Endothelial cell of umbilical vein (primary cell): Measurements from ENCODE around the gene NME7. TPM values are rescaled to one million over a fixed set of nuclear protein-coding genes. Genes with fewer than 3 reads are reported as not detected.

Source experiments
- BruUV-seq: library from RNA; stranded (reverse); fragments of 400-500 nt; replicated peaks from 2 replicates; lab custom pipeline; 2021; lab: Mats Ljungman, UMichigan
- CTCF ChIA-PET: fragments of 300-600, 350-600 bp; sonication (Branson Sonifier 250); formaldehyde crosslinking; loops from one replicate; lab custom pipeline; 2021; ENCODE audit warnings: antibody characterized with exemption, inconsistent platforms; lab: Charles Lee
- POLR2A ChIA-PET: fragments of 300-600, 350-600 bp; sonication (Branson Sonifier 250); formaldehyde crosslinking; loops from one replicate; lab custom pipeline; 2021; ENCODE audit warnings: antibody characterized with exemption, inconsistent platforms; lab: Charles Lee
- DNase-seq: peaks from one replicate; pipeline ENCODE4 v3.0.0-alpha.2; 2011; ENCODE audit warnings: low read depth, low spot score
- FAIRE-seq: peaks from 2 replicates; lab custom pipeline; 2011; peaks lifted over from hg19 to GRCh38; lab: Jason Lieb, UNC
- H2AFZ ChIP-seq: 2 replicates; pipeline ENCODE4 v1.6.0; 2012; ENCODE audit warnings: low read depth, low read length, control low read depth, inconsistent platforms
- H3K27ac ChIP-seq: 2 replicates; pipeline ENCODE4 v1.5.1; 2011; ENCODE audit warnings: low read depth, mild to moderate bottlenecking, control low read depth, low read length, moderate library complexity; ENCODE audit not compliant: insufficient read depth
- H3K27me3 ChIP-seq, 2 experiments: 2 replicates each; pipeline versions ENCODE4 v1.6.0 to v1.6.1; 2011; ENCODE audit warnings: low read length in 2 of 2, mixed read lengths in 1 of 2; ENCODE audit not compliant: control insufficient read depth in 2 of 2, insufficient read depth in 2 of 2
- H3K36me3 ChIP-seq, 2 experiments: 2 replicates in 1 of 2; 3 replicates in 1 of 2; pipeline ENCODE4 v1.5.1; 2011; ENCODE audit warnings: low read length in 2 of 2, mild to moderate bottlenecking in 1 of 2, moderate library complexity in 1 of 2; ENCODE audit not compliant: control insufficient read depth in 2 of 2, insufficient read depth in 2 of 2; ENCODE audit errors: extremely low read depth in 1 of 2
- H3K4me1 ChIP-seq: 3 replicates; pipeline ENCODE4 v1.5.1; 2011; ENCODE audit warnings: mild to moderate bottlenecking, low read length; ENCODE audit not compliant: control insufficient read depth, insufficient read depth; ENCODE audit errors: extremely low read depth
- H3K4me2 ChIP-seq: 2 replicates; pipeline ENCODE4 v1.6.1; 2011; ENCODE audit warnings: low read length, control low read depth, mixed read lengths; ENCODE audit not compliant: insufficient read depth
- H3K4me3 ChIP-seq, 3 experiments: fragments of 200-600 bp in 1 of 3; sonication (generic), shearing (Covaris generic) in 1 of 3; replicated peaks in 1 of 3; 2 replicates each; pipeline ENCODE4 v1.5.1; 2011 to 2016; ENCODE audit warnings: control low read depth in 3 of 3, low read length in 3 of 3, mild to moderate bottlenecking in 2 of 3, inconsistent platforms in 1 of 3, low read depth in 1 of 3, moderate library complexity in 1 of 3; ENCODE audit not compliant: insufficient read depth in 1 of 3
- H3K79me2 ChIP-seq: 2 replicates; pipeline ENCODE4 v1.6.0; 2012; ENCODE audit warnings: low read length, inconsistent platforms; ENCODE audit not compliant: control insufficient read depth, insufficient read depth
- H3K9ac ChIP-seq: replicated peaks from 2 replicates; pipeline ENCODE3; 2011; ENCODE audit warnings: low read length, control low read depth; ENCODE audit not compliant: insufficient read depth; ENCODE audit errors: extremely low read depth
- H3K9me1 ChIP-seq: replicated peaks from 3 replicates; pipeline ENCODE4 v1.6.0; 2011; ENCODE audit warnings: mild to moderate bottlenecking, low read length; ENCODE audit not compliant: control insufficient read depth, insufficient read depth; ENCODE audit errors: extremely low read depth
- H3K9me3 ChIP-seq: replicated peaks from 2 replicates; pipeline ENCODE4 v1.5.1; 2012; ENCODE audit warnings: low read length, inconsistent platforms; ENCODE audit not compliant: control insufficient read depth, insufficient read depth
- H4K20me1 ChIP-seq: replicated peaks from 2 replicates; pipeline ENCODE3; 2011; ENCODE audit warnings: mild to moderate bottlenecking, low read length; ENCODE audit not compliant: control insufficient read depth, insufficient read depth; ENCODE audit errors: extremely low read depth
- FOS ChIP-seq: IDR thresholded peaks from 2 replicates; pipeline ENCODE4 v1.6.1; 2011; ENCODE audit warnings: mild to moderate bottlenecking, low read length, moderate library complexity, borderline replicate concordance; ENCODE audit not compliant: insufficient read depth
- GATA2 ChIP-seq: IDR thresholded peaks from 2 replicates; pipeline ENCODE4 v1.7.0; 2011; ENCODE audit warnings: low read depth, mild to moderate bottlenecking, moderate library complexity, mixed read lengths, low read length; ENCODE audit not compliant: insufficient read length, insufficient read depth
- JUN ChIP-seq: IDR thresholded peaks from 2 replicates; pipeline ENCODE4 v1.6.1; 2011; ENCODE audit warnings: borderline replicate concordance, low read depth; ENCODE audit not compliant: insufficient read length, insufficient read depth
- MAX ChIP-seq: IDR thresholded peaks from 2 replicates; pipeline ENCODE4 v1.6.1; 2011; ENCODE audit not compliant: insufficient read depth, insufficient read length
- dilution Hi-C: fragments of 300-500 bp; cut with MboI; formaldehyde crosslinking; loops from one replicate; pipeline ENCODE4 v1.15.0; 2019; ENCODE audit warnings: low sequenced_read_pairs; ENCODE audit not compliant: extremely low pct_ligation_motif_present
- intact Hi-C: fragments of 100-400 bp; cut with micrococcal nuclease; formaldehyde crosslinking; loops from one replicate; pipeline ENCODE4 v1.10.0; 2022
- polyA plus RNA-seq, 4 experiments: library from polyadenylated mRNA; depleted of rRNA in 3 of 4; stranded (reverse) in 3 of 4; unstranded in 1 of 4; fragments of >200 nt; gene quantifications; 2 replicates each; pipeline versions ENCODE4 v1.2.1 to v1.2.3, GENCODE V29; 2011 to 2012; ENCODE audit warnings: missing spikeins in 1 of 4
- total RNA-seq: library from RNA; stranded (reverse); gene quantifications from 2 replicates; pipeline ENCODE4 v1.2.3, GENCODE V29; 2021
- TF ChIP-seq, protein P1 (sequence below), 2 donors: IDR thresholded peaks; 1 replicate in 1 of 2; 2 replicates in 1 of 2; pipeline ENCODE4 v1.5.1; 2011; ENCODE audit warnings: low read length in 2 of 2, mild to moderate bottlenecking in 2 of 2, moderate library complexity in 2 of 2, control low read depth in 1 of 2, inconsistent platforms in 1 of 2, low read depth in 1 of 2; ENCODE audit not compliant: insufficient read depth in 1 of 2; ENCODE audit errors: extremely low read depth in 1 of 2

The NME7 gene
- total and polyA plus RNA-seq, 2 donors (not counting 3 experiments of a cell fraction or from before 2014, with no cell fraction given), result 16.5 to 25.3 TPM

DNA sequence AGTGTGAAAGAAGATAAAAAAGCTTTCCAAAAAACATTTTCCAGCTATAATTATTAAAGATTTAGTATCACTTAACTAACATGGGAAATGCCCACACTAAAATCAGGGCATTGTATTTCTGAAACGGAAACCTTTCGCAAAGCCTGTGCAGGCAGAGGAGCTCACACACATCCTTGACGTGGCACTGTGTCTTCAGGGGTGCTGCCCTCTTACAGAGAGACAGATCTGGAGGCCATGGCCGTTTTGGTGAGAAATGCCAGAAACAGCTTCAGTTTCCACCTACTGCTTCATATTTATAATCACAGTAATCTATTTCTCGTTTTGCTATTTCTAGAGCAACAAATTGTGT, 234.4 kb downstream of the NME7 start:
- DNase-seq (no peak), FAIRE-seq (no peak)
- Histone ChIP-seq H3K79me2 (no peaks in the 10 kb centered on the region), H2AFZ (no peak overlapping the region), H3K27ac (no peak overlapping the region), H3K4me1 (peaks cover 10% of the 10 kb centered on the region), H3K9me3 (no peaks in the 10 kb centered on the region), H3K27me3 (no peaks in the 10 kb centered on the region), H3K36me3 (peaks cover 0 to 6% of the 10 kb centered on the region in 2 experiments), H3K9me1 (no peaks in the 10 kb centered on the region), H3K4me3 (no peak overlapping the region), H3K9ac (no peak overlapping the region), H4K20me1 (no peaks in the 10 kb centered on the region), H3K4me2 (no peak overlapping the region)
- dilution Hi-C loops, result no loop called here
- intact Hi-C loops, result loop anchor here (10.0 kb wide), 1 partner anchor 528 kb away; no protein-coding TSS in a partner anchor
- TF ChIP-seq GATA2, result no peak
- no peak for TF ChIP-seq MAX
- no peak for TF ChIP-seq JUN
- no peak for TF ChIP-seq FOS
- no TSS peak for BruUV-seq
- ChIA-PET CTCF (interaction anchor here (0.9 to 2.1 kb wide), 8 partner anchors 12 to 790 kb away, joined by 3 to 9 read pairs (median 4); no protein-coding TSS in a partner anchor), POLR2A (no interaction called here)

- Histone ChIP-seq H3K9me3 (no peaks in the 10 kb centered on the region), H3K27me3 (no peaks in the 10 kb centered on the region), H4K20me1 (no peaks in the 10 kb centered on the region), H3K27ac (no peak overlapping the region), H3K4me1 (peaks cover 10% of the 10 kb centered on the region), H3K4me3 (no peak overlapping the region), H3K9ac (no peak overlapping the region), H3K9me1 (no peaks in the 10 kb centered on the region), H2AFZ (no peak overlapping the region), H3K4me2 (no peak overlapping the region), H3K79me2 (no peaks in the 10 kb centered on the region), H3K36me3 (peaks cover 0 to 6% of the 10 kb centered on the region in 2 experiments)
- FAIRE-seq (no peak), DNase-seq (no peak)
- BruUV-seq, result no TSS peak
- TF ChIP-seq, protein P1, sequence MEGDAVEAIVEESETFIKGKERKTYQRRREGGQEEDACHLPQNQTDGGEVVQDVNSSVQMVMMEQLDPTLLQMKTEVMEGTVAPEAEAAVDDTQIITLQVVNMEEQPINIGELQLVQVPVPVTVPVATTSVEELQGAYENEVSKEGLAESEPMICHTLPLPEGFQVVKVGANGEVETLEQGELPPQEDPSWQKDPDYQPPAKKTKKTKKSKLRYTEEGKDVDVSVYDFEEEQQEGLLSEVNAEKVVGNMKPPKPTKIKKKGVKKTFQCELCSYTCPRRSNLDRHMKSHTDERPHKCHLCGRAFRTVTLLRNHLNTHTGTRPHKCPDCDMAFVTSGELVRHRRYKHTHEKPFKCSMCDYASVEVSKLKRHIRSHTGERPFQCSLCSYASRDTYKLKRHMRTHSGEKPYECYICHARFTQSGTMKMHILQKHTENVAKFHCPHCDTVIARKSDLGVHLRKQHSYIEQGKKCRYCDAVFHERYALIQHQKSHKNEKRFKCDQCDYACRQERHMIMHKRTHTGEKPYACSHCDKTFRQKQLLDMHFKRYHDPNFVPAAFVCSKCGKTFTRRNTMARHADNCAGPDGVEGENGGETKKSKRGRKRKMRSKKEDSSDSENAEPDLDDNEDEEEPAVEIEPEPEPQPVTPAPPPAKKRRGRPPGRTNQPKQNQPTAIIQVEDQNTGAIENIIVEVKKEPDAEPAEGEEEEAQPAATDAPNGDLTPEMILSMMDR (IDR thresholded peaks at IDR 0.05; ENCODE audit: extremely low read depth in 1 of 2, insufficient read depth in 1 of 2, low read depth in 1 of 2, low read length in 2 of 2), result no peak
- no peak for TF ChIP-seq MAX
- TF ChIP-seq FOS, result no peak
- TF ChIP-seq GATA2, result no peak
- ChIA-PET POLR2A (no interaction called here), CTCF (interaction anchor here (1.0 to 2.1 kb wide), 6 partner anchors 23 to 790 kb away, joined by 3 to 9 read pairs (median 6); no protein-coding TSS in a partner anchor)
- intact Hi-C loops, result loop anchor here (10.0 kb wide), 1 partner anchor 528 kb away; no protein-coding TSS in a partner anchor
- dilution Hi-C loops, result no loop called here
These were observed 234.9 kb downstream of the NME7 start for GRCh38 chr1:169132512-169133227.
